Smooth muscle cell (in vitro differentiated cells): Measurements from ENCODE around the gene TEX53. TPM values are rescaled to one million over a fixed set of nuclear protein-coding genes. Genes with fewer than 3 reads are reported as not detected.

ENCODE experiments used
- DNase-seq: peaks from one replicate; lab custom pipeline; 2025; ENCODE audit not compliant: unreplicated experiment; lab: John Stamatoyannopoulos, UW
- H2AFZ ChIP-seq: fragments of 200-600 bp; sonication (generic); 2 replicates; pipeline ENCODE4 v1.6.0; 2016; ENCODE audit warnings: antibody characterized with exemption, low read depth, mild to moderate bottlenecking
- H3F3A ChIP-seq: fragments of 200-600 bp; sonication (generic); 2 replicates; pipeline ENCODE4 v1.6.0; 2017; ENCODE audit warnings: antibody characterized with exemption, low read depth
- H3K27ac ChIP-seq: fragments of 200-600 bp; sonication (generic); 2 replicates; pipeline ENCODE4 v1.5.1; 2016; ENCODE audit warnings: low read depth, mild to moderate bottlenecking
- H3K27me3 ChIP-seq: fragments of 200-600 bp; sonication (generic); 2 replicates; pipeline ENCODE4 v1.6.1; 2016; ENCODE audit warnings: low read depth, mild to moderate bottlenecking
- H3K36me3 ChIP-seq: fragments of 200-600 bp; sonication (generic); 2 replicates; pipeline ENCODE4 v1.5.1; 2016; ENCODE audit warnings: low read depth
- H3K4me1 ChIP-seq: fragments of 200-600 bp; sonication (generic); 2 replicates; pipeline ENCODE4 v1.5.1; 2016; ENCODE audit warnings: low read depth
- H3K4me2 ChIP-seq: fragments of 200-600 bp; sonication (generic); 2 replicates; pipeline ENCODE4 v1.6.0; 2016; ENCODE audit warnings: mild to moderate bottlenecking
- H3K4me3 ChIP-seq: fragments of 200-600 bp; sonication (generic); 2 replicates; pipeline ENCODE4 v1.5.1; 2016; ENCODE audit warnings: mild to moderate bottlenecking
- H3K79me2 ChIP-seq: fragments of 200-600 bp; sonication (generic); 2 replicates; pipeline ENCODE4 v1.6.0; 2016; ENCODE audit warnings: low read depth, mild to moderate bottlenecking
- H3K9ac ChIP-seq: fragments of 200-600 bp; sonication (generic); 2 replicates; pipeline ENCODE4 v1.6.0; 2016; ENCODE audit warnings: low read depth
- H3K9me3 ChIP-seq: fragments of 200-600 bp; sonication (generic); replicated peaks from 2 replicates; pipeline ENCODE4 v1.5.1; 2016; ENCODE audit warnings: low read depth
- H4K20me1 ChIP-seq: fragments of 200-600 bp; sonication (generic); 2 replicates; pipeline ENCODE4 v1.6.0; 2016; ENCODE audit warnings: low read depth
- WGBS: methylation state at CpG from one replicate; pipeline ENCODE4 v1.1.7; 2016; ENCODE audit warnings: low lambda C conversion rate; 5-methylcytosine and 5-hydroxymethylcytosine counted together
- polyA plus RNA-seq: library from polyadenylated mRNA; unstranded; fragments of >200 nt; fragmentation: Nextera tagmentation; extraction: Ambion mirVana; gene quantifications from 2 replicates; pipeline ENCODE4 v1.2.1, GENCODE V29; 2016
- total RNA-seq: library from RNA; depleted of rRNA; stranded (reverse); fragments of >200 nt; gene quantifications from 2 replicates; pipeline ENCODE4 v1.2.3, GENCODE V29; 2014
- TF ChIP-seq, protein P1 (sequence below): fragments of 200-600 bp; sonication (generic); IDR thresholded peaks from 2 replicates; pipeline ENCODE4 v1.5.1; 2017; ENCODE audit warnings: borderline replicate concordance, mild to moderate bottlenecking, antibody characterized with exemption; ENCODE audit not compliant: insufficient read depth, poor library complexity, severe bottlenecking

The TEX53 gene
- total and polyA plus RNA-seq, 2 experiments from 2014 or later: not detected

DNA sequence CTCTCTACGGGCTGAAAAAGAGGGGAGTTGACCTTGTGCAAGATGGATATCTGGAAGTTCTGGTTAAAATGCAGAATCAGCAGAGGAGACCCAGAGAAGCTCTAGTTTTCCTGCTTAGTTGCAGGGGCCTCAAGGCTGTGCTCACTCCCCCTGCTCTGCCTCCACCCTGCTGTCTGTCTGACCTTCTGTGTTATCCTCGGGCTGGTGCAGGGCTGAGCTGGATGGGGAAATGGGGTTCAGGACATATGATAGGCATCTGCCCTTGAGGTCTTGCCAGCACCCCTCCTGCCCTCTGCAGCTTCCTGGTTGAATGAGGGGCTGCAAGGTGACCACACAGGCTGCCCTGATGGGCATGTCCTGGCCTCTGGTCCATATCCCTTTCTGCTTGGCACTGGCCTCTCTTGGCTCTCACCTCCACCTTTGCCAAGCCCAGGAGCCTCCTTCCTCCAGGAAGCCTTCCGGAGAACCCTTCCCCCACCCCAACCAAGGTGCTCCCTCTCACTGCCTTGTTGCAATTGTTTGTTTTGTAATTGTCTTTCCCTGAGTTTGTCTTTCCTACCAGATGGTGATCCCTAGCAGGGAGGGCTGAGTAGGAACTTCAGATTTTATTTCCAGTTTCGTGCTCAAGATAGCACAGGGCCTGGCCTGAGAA, 45.2 kb downstream of the TEX53 start:
- peaks cover 8% of the 10 kb centered on the region for H3F3A ChIP-seq
- H3K27me3 ChIP-seq: no peaks in the 10 kb centered on the region
- peak overlapping the region; percentile 80 for H3K9ac ChIP-seq
- TF ChIP-seq, protein P1, sequence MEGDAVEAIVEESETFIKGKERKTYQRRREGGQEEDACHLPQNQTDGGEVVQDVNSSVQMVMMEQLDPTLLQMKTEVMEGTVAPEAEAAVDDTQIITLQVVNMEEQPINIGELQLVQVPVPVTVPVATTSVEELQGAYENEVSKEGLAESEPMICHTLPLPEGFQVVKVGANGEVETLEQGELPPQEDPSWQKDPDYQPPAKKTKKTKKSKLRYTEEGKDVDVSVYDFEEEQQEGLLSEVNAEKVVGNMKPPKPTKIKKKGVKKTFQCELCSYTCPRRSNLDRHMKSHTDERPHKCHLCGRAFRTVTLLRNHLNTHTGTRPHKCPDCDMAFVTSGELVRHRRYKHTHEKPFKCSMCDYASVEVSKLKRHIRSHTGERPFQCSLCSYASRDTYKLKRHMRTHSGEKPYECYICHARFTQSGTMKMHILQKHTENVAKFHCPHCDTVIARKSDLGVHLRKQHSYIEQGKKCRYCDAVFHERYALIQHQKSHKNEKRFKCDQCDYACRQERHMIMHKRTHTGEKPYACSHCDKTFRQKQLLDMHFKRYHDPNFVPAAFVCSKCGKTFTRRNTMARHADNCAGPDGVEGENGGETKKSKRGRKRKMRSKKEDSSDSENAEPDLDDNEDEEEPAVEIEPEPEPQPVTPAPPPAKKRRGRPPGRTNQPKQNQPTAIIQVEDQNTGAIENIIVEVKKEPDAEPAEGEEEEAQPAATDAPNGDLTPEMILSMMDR: no peak
- peak overlapping the region; percentile 81 for H3K4me3 ChIP-seq
- H3K79me2 ChIP-seq: peaks cover 48% of the 10 kb centered on the region
- no peaks in the 10 kb centered on the region for H4K20me1 ChIP-seq
- H3K36me3 ChIP-seq: no peaks in the 10 kb centered on the region
- no peak for DNase-seq
- H3K4me2 ChIP-seq: peak overlapping the region; percentile 99
- H3K9me3 ChIP-seq: no peaks in the 10 kb centered on the region
- H2AFZ ChIP-seq: peak overlapping the region; percentile 82
- H3K4me1 ChIP-seq: no peaks in the 10 kb centered on the region
- WGBS: 46% methylated on average over 4 of the region's 4 CpGs
- H3K27ac ChIP-seq: peak overlapping the region; percentile 61

DNA sequence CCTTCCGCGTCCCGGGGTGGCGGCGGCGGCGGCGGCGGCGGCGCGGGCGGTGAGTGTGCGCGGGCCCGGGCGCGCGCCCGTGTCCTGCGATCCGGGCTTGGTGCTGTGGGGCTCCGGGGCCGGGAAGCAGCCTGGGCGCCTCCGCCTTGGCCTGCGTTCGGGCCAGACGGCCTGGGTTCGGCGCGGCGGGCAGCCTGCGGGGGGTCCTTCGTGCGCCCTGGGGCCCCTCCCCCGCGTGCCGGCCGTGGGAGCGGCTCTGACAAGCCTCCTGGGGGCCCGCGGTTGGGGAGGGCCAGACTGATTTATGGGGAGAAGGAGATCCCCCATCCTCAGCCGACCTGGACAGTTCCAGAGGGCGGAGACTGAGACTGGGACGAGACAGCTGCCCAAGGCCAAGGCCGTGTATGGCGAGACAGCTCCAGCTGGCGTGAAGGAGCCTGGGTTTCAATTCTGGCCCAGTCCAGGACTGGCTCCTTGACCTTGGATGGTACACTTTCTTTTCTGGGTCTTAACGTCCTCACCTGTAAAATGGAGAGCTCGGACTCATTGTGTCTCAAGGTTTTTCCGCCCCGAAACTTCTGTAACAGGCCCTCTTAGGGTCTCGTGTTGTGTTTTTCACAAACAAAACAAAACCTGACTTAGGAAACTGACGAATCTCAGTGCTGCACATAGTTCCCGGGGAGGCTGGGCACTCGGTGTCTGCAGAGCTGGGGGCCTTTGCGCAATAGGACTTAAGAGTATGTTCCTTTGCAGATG, 45.9 kb downstream of the TEX53 start:
- Histone ChIP-seq H3K79me2 (peaks cover 43% of the 10 kb centered on the region), H3F3A (peaks cover 8% of the 10 kb centered on the region), H2AFZ (peak overlapping the region; percentile 82), H3K9me3 (no peaks in the 10 kb centered on the region), H4K20me1 (no peaks in the 10 kb centered on the region), H3K4me1 (no peaks in the 10 kb centered on the region), H3K27ac (peak overlapping the region; percentile 61), H3K36me3 (no peaks in the 10 kb centered on the region), H3K4me3 (peak overlapping the region; percentile 81), H3K27me3 (no peaks in the 10 kb centered on the region), H3K9ac (peak overlapping the region; percentile 80), H3K4me2 (peak overlapping the region; percentile 99)
- 16% methylated on average over 21 of the region's 58 CpGs for WGBS
- TF ChIP-seq, protein P1: no peak
- peak; percentile 49 for DNase-seq

DNA sequence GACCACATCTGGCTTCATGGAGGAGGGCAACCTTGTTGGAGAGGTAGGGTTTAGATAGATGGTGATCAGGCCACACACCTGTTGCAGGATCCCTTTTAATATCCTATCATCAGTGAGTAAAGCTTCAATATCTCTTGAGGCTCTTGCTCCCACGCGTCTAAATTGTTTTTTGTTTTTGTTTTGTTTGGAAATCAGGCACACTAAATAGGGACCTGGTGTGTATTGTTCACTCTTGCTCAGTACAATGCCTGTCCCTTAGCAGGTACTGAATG, 49.1 kb downstream of the TEX53 start:
- no peak for DNase-seq
- peaks cover 14% of the 10 kb centered on the region for H3K79me2 ChIP-seq
- H2AFZ ChIP-seq: no peak overlapping the region
- WGBS: 91% methylated on average over 2 of the region's 2 CpGs
- H3F3A ChIP-seq: peaks cover 11% of the 10 kb centered on the region
- H3K27ac ChIP-seq: no peak overlapping the region
- H3K9ac ChIP-seq: no peak overlapping the region
- H3K27me3 ChIP-seq: no peaks in the 10 kb centered on the region
- no peaks in the 10 kb centered on the region for H3K4me1 ChIP-seq
- H4K20me1 ChIP-seq: no peaks in the 10 kb centered on the region
- no peak overlapping the region for H3K4me2 ChIP-seq
- TF ChIP-seq, protein P1: no peak
- H3K4me3 ChIP-seq: no peak overlapping the region
- no peaks in the 10 kb centered on the region for H3K9me3 ChIP-seq
- H3K36me3 ChIP-seq: no peaks in the 10 kb centered on the region
